Midbrain (tissue), 1 donor: Measurements from ENCODE around the gene JCAD.

Source experiments
- DNase-seq: peaks from one replicate; lab custom pipeline; 2025; lab: John Stamatoyannopoulos, UW

Gene JCAD

DNA sequence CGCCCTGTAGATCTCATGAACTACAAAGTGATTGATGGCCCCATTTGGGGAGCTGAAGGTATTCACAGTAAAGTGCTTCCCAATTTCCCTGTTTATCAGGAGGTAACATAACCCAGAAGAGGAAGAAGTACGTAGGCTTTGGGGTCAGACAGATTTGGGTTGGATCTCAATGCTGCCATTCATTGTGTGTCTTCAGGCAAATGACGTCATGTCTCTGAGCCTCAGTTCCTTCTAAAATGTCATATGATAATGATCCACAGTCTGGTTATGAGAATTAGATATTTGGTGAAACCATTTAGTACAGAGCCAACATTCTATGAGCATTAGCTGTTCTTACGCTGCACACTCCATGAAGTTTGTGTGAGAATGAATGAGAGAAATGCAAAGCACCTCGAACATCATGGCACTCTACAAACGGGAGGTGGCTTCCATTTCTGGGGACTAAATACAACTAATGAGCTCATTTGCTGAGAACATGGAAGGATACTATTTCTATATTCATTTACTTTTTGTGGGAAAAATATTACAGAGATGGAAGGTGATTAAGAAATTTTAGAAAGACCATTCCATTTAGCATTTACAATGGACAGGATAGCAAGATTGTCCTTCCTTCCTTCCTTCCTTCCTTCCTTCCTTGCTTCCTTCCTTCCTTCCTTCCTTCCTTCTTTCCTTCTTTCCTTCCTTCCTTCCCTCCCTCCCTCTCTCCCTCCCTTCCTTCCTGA is 13.8 kb upstream of the JCAD start:
- DNase-seq = no peak

DNA sequence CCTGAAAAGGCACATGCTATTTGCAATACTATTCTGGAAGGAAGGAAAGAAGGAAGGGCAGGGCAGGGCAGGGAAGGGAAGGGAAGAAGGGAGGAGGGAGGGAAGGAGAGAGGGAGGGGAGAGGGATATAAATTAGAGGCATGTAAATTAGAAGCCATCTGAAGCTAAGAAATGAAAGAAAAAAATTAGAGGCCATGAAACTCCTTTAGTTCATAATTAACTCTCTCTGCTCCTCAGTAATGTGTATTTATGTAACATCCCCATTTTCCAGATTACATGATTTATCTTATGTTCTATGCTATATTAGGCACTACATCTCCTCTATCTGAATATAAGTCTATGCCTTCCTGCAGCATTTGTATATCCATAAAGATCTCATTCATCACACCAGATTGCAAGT is 12.7 kb upstream of the JCAD start:
- no peak for DNase-seq

DNA sequence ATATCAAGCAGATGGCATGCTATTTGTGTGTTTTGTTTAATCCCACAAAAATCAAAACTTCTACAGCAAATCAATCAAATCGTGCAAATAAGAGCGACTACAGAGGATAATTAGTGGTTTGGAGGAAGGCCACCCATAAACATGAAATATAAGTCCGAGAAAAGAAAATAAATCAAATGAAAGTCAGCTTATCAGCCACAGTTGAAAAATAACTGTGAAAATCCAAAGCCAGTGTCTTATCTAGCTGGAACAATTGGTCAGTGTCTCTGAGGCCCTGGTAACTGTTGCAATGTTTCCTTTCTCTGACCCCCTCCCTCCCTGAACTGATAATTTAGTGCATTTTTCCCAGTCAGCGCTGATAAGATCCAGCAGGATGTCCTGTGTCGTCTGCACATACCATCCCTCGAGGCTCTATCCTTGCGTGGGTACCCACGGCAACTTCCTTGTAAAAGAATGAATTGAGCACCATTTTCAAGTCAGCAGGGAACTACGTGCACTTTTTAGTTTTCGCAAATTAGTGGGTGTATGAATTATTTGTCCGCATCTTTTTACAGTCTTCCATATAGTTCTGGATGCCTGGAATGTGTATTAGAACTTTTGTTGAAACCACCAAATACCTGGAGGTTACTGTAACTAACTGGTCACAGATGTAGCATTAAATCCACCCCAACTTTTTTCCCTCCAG is 10.8 kb upstream of the JCAD start:
- no peak for DNase-seq

- DNase-seq = no peak
Measured at GRCh38 chr10:30068492-30069223, 9.3 kb upstream of the JCAD start.

- DNase-seq = no peak
Measured at GRCh38 chr10:30063099-30063498, 3.7 kb upstream of the JCAD start.

DNA sequence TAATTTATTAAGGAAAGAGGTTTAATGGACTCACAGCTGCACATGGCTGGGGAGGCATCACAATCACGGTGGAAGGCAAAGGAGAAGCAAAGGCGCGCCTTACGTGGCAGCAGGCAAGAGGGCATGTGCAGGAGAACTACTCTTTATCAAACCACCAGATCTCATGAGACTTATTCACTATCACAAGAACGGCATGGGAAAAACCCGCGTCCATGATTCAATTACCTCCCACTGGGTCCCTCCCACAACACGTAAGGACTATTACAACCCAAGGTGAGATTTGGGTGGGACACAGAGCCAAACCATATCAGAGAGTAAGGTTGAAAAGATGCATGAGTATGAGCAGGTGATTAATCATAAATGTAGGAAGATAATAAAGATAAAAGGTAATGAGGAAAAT is 3.2 kb upstream of the JCAD start:
- no peak for DNase-seq

DNA sequence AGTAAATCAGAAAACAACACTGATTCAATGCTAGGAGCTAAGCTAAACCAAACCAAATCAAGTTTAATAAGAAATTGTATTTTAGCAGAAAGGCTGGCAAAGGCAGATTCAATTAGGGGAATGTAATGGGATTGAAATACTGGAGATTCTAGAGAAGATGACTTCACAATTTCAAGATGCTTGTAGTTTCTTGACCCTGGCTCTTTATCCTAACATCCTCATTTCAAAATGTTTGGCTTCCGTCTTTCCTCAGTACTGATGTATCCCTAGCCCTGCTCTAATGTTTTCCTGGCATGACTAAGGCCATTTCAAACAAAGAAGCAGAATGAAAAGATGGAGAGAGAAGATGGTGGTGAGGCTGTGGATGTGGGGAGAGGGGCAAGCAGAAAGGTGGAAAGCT is 2.7 kb upstream of the JCAD start:
- DNase-seq = no peak

DNA sequence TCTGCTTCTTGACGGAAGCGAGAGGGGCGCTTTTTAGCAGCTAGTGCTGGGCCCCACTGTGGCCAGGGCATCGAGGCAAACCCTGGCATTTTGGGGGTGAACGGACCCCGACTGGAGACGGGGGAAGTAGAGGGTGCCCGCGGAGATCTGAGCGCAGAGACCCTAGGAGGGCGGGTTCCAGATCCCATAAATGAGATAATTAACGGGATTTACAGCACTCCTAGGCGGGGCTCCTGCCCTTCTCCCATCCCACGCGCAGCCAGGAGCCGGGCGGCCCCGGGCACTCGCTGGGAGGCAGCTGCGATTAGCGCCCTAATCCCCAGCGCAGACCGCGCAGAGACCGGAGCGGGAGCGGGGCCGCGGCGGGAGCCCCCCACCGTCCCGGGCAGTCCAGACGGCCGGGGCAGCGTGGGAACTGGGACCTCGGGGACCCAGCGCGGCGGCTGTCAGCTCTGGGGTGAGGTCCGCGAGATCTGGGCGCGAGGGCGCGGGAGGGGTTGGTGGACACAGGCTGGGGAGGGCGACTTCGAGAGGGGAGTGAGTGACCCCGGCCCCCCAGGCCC is 735 bp downstream of the JCAD start:
- no peak for DNase-seq

DNA sequence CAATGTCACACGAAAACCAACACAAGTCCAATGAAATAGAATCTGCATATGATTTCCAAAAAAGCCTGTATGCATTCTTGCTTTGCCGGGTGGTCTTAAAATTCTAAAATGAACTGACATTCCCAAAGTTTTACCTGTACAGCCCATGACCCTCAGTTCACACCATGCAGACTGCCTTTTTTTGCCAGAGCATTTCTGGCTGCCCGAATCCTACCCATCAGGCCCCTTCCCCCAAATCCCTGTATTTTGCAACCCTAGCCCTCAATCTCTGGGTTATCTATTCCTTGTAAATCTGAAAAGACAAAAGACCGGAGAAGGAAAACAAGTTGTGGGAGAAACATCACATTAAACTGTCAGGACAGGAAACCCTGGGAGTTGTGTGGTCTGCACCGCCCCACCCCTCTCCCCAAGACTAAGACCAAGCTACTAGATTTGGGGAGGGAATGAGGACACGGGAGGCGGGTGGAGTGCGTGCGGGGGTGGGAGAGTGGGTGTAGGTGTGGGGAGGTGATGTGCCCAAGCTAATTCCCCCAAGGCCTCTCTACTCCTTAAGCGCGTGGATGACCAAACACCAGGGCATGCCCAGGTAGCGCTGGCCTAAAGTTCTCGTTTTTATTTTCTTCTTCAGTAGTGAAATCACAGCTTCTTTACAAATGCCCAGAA is 1.4 kb downstream of the JCAD start:
- DNase-seq = no peak

DNA sequence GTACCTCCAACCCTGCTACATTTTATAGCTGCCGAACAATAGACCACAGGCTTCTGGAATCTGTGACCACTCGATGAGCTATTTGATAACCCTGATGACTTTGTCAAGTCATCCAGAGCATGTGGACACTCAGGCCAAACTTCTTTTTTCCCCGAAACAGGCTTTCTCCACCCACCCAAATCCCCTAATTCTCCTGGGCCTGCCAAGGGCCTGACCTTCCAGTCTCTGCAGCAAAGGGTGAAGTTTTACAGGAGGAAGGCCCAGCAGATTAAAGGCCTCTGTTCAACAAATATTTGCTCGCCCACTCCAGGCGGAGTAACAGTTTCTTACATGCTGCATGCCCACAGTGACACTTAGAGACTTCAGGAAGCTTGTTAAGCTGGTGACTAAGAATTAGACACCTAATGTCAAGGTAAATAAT is 2.0 kb downstream of the JCAD start:
- no peak for DNase-seq

- no peak for DNase-seq
Measured at GRCh38 chr10:30056767-30057355, 2.5 kb downstream of the JCAD start.

- DNase-seq = no peak
Measured at GRCh38 chr10:30056281-30056680, 3.1 kb downstream of the JCAD start.

GRCh38 chr10:30055226-30055662 is 4.1 kb downstream of the JCAD start:
- DNase-seq = no peak

- no peak for DNase-seq
Measured at GRCh38 chr10:30052062-30052461, 7.3 kb downstream of the JCAD start.

GRCh38 chr10:30051220-30051619 is 8.2 kb downstream of the JCAD start:
- DNase-seq = no peak

DNA sequence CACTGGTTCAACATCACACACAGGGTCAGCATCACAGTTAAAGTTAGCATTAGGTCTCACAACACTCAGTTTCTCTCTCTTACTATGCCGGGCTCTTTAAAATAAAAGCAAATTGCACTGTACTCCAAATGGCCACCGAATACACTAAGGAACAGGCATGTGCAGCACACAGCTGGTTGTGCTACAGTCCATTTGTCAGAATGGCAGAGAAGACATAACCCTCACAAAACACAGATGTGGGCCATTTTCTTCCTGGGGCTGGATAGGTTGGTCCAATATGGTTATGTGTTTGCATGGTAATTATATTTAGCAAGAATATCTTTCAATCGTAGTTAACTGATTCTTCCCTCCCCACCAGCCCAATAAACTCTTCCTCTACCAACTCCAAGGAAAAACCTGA is 9.0 kb downstream of the JCAD start:
- DNase-seq = no peak

DNA sequence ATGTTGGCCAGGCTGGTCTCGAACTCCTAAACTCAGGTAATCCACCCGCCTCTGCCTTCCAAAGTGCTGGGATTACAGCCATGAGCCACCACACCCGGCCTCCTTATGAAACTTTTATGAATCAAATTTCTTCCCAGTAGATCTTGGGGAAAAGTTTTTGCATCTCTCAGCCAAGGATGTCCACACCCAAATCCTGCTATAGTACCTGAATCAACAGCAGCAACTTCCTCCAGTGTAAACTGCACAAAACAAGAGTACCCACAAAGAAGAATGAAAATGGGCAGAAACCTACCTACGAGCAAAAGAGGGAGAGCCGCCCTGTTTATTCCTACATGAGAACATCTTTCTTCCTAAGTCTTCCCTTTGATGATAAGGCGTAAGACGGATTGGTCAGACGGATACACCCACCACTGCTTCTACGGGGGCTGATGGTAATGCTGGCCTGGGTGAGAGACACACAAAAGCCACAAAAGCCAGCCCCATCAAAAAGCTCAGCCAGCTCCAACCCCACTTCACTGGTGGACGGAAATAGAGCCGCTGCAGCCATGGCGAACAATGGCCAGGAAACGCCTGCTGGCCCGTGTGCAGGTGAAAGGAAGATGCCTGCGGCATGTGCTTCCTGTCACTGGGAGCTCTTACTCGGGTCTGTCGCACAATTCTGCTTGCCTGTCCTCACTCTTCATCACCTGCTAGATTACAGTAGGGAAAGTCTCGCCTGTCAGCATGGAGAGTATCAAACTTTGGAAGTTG is 10.4 kb downstream of the JCAD start:
- DNase-seq = no peak

DNA sequence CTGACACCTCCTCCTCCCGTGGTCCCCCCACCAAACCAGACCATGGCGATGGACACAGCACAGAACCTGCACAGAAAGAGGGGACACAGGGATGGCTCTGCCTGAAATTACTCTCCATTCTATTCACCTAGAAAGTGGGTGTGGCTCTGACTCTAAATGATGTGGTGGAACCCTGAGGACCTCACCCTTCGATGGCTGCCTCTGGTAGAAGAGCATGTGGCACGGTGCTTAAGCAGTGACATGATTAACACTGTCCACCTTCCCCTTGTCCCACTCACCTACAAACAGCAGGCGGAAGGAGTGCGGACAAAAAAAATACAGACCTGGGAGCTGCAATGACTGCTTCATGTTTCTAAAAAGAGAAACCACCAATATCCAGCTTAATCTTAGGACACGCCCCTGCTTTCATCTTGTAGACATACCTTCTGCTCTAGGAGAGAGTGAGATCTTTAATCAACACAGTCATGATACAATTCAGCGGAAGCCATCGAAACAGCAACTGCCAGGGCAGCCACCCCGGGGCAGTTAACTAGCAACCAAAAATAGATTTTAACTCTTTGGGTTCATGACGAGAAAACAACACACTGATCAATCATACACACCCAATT is 11.4 kb downstream of the JCAD start:
- no peak for DNase-seq

GRCh38 chr10:30047430-30047829 is 12.0 kb downstream of the JCAD start:
- no peak for DNase-seq

GRCh38 chr10:30046476-30046875 is 12.9 kb downstream of the JCAD start:
- DNase-seq = no peak

GRCh38 chr10:30045961-30046360 is 13.4 kb downstream of the JCAD start:
- DNase-seq = no peak
